ENCODE results near the gene CCDC149.

CCDC149 gene

GRCh38 chr4:24877868-24878635 is 34.8 kb downstream of the CCDC149 start:
- DNase-seq, result no peak

GRCh38 chr4:24876431-24876830 is 36.4 kb downstream of the CCDC149 start:
- no peak for DNase-seq

GRCh38 chr4:24872720-24873119 is 40.1 kb downstream of the CCDC149 start:
- DNase-seq, result no peak

GRCh38 chr4:24871210-24871609 is 41.6 kb downstream of the CCDC149 start:
- no peak for DNase-seq

GRCh38 chr4:24867766-24868296 is 45.0 kb downstream of the CCDC149 start:
- no peak for DNase-seq

GRCh38 chr4:24867251-24867650 is 45.6 kb downstream of the CCDC149 start:
- DNase-seq, result no peak

- DNase-seq, result no peak
These were observed 47.4 kb downstream of the CCDC149 start for GRCh38 chr4:24865401-24865800.

GRCh38 chr4:24863799-24864198 is 49.0 kb downstream of the CCDC149 start:
- DNase-seq, result no peak

- no peak for DNase-seq
These were observed 50.6 kb downstream of the CCDC149 start for GRCh38 chr4:24862073-24862751.

GRCh38 chr4:24858550-24858949 is 54.3 kb downstream of the CCDC149 start:
- no peak for DNase-seq

- DNase-seq, result no peak
These were observed 54.8 kb downstream of the CCDC149 start for GRCh38 chr4:24858026-24858425.

- no peak for DNase-seq
These were observed 56.3 kb downstream of the CCDC149 start for GRCh38 chr4:24856586-24856985.

- DNase-seq, result no peak
These were observed 57.1 kb downstream of the CCDC149 start for GRCh38 chr4:24855741-24856140.

- DNase-seq, result no peak
These were observed 59.7 kb downstream of the CCDC149 start for GRCh38 chr4:24853142-24853541.

GRCh38 chr4:24850674-24851073 is 62.2 kb downstream of the CCDC149 start:
- DNase-seq, result no peak

GRCh38 chr4:24849756-24850155 is 63.1 kb downstream of the CCDC149 start:
- no peak for DNase-seq

GRCh38 chr4:24849351-24849750 is 63.5 kb downstream of the CCDC149 start:
- no peak for DNase-seq

- DNase-seq, result no peak
These were observed 66.1 kb downstream of the CCDC149 start for GRCh38 chr4:24846716-24847115.

- DNase-seq, result no peak
These were observed 66.9 kb downstream of the CCDC149 start for GRCh38 chr4:24845902-24846301.

- DNase-seq, result no peak
These were observed 67.7 kb downstream of the CCDC149 start for GRCh38 chr4:24845132-24845531.

GRCh38 chr4:24843096-24843495 is 69.7 kb downstream of the CCDC149 start:
- DNase-seq, result no peak

- no peak for DNase-seq
These were observed 70.5 kb downstream of the CCDC149 start for GRCh38 chr4:24842356-24842755.

GRCh38 chr4:24840826-24841543 is 71.9 kb downstream of the CCDC149 start:
- DNase-seq, result no peak

GRCh38 chr4:24840362-24840761 is 72.5 kb downstream of the CCDC149 start:
- DNase-seq, result no peak
